Inflammatory macrophage (primary cell): ENCODE measurements around the gene PRKAR1B.
"Not testable (repeated sequence)": the region's sequence is repeated elsewhere in the genome, so short reads cannot be mapped to it uniquely, and the experiment has no call there.

Experiments used
- DNase-seq, 2 donors: peaks; one replicate each; pipeline ENCODE4 v3.0.0-alpha.2; 2020 to 2022

Gene PRKAR1B

DNA sequence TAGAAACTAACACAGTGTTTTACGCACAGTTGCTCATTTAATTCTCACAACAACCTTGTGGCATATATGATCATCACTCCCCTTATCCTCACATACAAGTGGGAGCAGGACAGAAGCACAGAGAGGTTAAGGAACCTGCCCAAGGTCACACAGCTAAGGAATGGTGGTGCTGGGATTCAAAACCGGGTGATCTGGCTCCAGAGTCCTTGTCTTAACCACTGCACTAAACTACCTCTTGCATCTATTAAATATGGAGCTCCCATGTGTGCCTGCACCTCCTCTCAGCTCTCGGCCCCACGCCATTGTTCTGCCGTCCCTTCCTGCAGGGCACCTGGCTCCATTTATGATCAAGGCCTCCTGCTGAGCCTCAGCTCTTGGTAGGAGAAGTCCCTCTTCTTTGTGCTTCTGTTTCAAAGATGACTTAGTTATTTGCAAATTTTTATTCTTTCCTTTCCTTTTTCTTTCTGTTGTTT, 107.7 kb downstream of the PRKAR1B start:
- DNase-seq: no peak

DNA sequence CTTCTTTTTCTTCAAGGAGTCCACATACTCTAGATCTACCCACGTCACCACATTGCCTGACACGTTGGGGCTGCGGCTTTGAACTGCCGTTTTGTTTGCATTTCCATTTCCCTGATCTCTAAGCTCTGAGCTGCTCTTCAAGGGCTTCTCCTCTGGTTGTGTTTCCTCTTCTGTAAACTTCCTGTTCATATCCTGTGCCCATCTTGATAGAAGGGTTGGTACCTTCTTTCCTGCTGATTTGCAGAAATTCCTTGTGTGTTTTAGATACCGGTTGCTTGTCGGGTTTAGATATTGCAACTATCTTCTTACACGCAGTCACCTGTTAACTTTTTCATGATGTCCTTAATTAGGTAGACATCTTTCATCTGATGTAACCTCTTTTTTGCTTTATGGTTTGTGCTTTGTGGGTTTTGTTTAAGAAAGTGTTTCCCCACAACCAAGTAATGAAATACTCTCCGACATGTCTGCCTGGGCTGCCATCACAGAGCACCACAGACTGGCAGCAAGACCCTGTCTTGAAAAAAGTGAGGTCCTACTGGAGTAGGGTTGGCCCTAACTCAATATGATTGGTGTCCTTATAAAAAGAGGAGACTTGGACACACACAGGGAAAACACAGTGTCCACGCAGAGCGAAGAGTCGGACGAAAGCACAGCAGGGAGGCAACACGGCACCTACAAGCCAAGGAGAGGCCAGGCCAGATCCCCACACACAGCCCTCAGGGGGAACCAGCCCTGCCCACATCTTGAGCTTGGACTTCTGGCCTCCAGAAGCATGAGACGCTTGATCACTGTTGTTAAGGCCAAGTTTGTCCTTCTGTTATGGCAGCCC, 108.3 kb downstream of the PRKAR1B start:
- peak; percentile 58 to 75 for DNase-seq

GRCh38 chr7:617614-618538, 109.2 kb downstream of the PRKAR1B start:
- DNase-seq: no peak

DNA sequence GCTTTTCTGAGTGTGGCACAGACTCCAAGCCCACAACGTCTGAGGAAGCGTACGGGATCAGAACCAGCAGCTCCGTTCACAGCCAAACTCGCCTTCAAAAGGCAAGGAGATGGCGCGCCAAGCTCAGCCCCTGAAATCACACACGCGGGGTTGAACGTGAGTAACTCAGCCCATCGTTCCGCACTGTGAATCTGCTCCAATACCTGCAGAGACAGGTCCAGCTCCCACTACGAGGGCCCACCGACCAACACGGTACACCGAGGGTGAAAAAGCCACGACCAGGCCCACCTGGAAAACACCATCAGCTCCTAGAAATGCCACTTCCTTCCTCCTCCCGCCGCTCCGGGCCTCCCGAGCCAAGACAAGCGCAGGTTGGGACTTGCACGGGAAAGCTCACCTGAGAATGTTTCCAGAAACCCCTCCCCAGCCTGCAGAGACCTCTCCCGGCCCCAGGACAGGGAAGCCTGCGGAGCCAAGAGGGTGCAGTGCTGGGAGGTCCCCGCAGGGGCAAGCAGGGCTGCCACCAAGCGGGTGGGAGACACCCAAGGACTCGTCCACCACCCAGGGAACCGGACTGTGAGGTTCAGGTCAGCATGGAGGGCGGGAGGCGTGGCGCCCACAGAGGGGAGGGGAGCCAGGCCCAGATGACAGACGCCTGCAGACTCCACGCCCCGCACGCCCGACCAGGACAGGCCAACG, 113.5 kb downstream of the PRKAR1B start:
- DNase-seq: no peak

DNA sequence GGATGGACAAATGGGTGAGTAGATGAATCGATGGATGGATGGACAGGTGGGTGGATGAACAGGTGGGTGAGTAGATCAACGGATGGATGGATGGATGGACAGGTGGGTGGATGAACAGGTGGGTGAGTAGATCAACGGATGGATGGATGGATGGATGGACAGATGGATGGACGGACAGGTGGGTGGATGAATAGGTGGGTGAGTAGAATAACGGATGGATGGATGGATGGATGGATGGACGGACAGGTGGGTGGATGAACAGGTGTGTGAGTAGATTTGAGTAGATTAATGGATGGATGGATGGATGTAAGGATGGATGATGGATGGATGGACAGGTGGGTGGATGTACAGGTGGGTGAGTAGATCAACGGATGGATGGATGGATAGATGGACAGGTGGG, 115.2 kb downstream of the PRKAR1B start:
- not testable (repeated sequence) for DNase-seq

DNA sequence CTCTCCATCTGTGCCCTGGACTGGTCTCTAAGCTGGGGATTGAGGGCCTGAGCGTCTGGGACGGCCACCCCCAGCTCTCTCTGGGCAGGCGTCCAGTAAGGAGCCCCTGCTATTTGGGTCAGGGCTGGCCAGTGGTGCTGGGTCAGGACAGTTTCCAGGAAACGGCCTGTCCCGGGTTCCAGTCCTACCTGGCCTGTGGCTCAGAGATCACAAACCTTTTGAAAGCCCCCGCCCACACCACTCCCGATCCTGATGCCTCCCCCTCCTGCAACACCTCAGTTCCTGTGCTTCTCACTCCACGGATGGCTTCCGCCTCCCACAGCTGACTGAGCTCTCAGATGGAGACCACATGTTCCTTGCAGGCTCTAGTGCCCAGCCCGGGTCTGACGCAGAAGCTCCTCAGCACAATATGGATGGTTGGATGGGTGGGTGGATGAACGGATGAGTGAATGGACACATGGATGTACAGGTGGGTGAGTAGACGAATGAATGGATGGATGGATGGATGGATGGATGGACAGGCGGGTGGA, 115.7 kb downstream of the PRKAR1B start:
- no peak for DNase-seq

DNA sequence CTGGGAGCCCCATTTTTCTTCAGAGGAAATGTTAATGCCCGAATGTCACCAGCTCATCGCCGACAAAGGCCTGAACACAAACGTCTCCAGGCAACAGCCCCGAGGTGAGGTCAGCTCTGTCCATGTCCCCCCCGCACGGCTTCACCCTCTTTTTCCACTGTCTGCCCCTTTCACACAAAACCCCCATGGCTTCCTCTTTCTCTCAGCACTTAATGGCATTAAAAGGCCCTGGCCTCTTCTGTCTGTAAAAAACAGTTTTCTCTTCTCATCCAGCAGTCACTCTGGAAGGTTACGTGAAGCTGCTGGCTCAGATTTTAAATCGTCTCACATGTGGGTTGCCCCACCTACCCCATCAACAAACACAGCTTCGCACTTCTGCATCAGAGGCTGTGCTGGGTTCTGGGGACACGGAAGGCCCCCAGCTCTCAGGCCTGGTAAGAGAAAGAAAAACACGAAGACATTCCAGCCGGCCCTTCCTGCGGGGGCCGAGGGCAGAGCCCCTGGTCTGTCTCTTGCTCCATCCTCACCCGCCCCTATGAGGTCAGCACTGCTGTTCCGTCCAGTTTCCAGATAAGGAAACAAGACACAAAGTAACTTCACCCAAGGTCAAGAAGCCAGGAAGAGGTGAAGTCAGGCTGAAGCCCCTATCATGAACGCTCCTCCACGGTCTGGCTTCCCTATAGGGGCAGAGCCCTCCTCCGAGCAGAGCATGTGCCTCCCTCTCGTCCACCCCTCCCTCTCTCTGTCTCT, 116.4 kb downstream of the PRKAR1B start:
- DNase-seq: peak in 1 of 2 donors; percentile 9

GRCh38 chr7:610141-610530, 116.9 kb downstream of the PRKAR1B start:
- DNase-seq: no peak

DNA sequence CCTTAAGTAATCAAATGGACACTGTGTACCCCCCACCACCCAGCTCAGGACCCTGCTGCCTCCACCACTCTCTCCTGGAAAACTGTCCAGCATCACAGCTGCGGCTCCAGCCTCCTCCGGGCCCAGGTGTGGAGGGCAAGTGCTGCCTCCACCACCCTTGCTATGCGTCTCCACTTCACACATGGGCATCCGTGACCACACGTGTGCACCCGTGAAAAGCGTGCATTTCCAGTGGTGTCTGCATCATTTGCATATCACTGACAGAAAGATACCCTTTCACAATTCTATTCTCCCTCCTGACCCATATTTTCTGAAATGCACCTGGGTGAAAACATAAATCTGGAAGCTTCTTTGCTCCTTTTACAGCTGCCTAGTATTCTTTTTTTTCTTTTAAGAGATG, 117.7 kb downstream of the PRKAR1B start:
- DNase-seq: no peak

DNA sequence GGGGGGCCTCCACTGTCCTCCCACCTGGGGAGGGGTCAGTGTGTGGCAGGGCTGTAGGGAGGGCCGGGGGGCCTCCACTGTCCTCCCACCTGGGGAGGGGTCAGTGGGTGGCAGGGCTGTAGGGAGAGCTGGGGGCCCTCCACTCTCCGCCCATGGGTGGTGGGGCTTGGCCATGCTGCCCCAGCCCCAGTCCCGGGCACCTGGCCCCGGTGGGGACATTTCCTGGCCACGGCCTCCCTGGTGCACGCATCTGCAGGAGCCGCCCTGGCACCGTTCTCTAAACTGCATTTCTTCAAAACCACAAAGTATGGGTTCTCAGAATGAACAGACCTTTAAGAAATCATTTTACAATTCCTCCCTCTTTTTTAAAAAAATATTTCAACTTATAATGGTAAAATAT, 118.1 kb downstream of the PRKAR1B start:
- no peak for DNase-seq

- no peak for DNase-seq
Measured at GRCh38 chr7:608361-608760, 118.7 kb downstream of the PRKAR1B start.

DNA sequence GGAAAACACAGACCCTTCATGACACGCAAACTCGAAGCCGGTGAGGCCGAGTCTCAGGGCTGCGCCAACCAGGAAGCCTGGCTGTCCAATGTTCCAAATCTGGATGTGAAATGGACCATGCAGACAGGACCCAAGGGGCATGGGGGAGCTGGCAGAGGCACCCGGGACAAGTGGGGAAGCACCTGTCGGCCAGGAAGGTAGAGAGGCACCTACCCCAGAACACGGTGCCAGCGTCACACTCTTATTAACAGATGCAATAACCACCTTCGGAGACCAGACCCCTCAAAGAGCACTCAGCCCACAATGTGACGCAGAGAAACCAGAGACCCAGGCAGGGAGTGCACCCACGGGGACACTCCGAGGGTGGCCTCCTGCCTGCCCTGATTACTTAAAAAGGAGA, 119.1 kb downstream of the PRKAR1B start:
- DNase-seq: no peak

GRCh38 chr7:605661-606450, 121.2 kb downstream of the PRKAR1B start:
- DNase-seq: no peak

DNA sequence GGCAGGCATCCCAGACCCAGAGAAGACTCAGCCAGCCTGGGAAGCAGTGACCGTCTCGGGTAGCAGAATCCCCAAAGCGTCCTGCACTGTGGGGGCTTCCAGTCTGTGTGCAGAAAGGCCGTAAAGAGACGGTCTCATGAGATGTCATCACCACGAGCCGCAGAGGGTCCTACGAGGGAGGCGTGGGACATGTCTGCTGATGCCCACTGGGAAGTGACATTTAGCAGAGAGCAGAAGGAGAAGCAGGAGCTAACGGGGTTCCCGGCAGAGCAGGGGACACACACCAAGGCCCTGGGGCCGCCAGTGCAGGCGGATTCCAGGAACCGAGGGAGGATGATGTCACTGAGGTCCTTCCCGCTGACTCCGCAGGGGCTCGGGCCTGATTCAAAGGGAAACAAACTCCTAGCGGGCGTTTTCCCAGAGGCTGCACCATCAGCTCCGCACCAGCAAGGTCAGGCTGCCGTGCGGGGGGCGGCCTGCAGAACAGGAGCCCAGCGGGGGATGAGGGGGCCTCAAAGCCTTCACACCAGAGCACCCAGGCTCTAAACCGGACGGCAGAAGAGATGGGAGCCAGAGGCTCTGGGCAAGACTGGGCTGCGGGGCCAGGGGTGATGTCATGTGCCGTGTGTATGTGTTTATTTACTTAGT, 122.1 kb downstream of the PRKAR1B start:
- peak; percentile 64 to 83 for DNase-seq

DNA sequence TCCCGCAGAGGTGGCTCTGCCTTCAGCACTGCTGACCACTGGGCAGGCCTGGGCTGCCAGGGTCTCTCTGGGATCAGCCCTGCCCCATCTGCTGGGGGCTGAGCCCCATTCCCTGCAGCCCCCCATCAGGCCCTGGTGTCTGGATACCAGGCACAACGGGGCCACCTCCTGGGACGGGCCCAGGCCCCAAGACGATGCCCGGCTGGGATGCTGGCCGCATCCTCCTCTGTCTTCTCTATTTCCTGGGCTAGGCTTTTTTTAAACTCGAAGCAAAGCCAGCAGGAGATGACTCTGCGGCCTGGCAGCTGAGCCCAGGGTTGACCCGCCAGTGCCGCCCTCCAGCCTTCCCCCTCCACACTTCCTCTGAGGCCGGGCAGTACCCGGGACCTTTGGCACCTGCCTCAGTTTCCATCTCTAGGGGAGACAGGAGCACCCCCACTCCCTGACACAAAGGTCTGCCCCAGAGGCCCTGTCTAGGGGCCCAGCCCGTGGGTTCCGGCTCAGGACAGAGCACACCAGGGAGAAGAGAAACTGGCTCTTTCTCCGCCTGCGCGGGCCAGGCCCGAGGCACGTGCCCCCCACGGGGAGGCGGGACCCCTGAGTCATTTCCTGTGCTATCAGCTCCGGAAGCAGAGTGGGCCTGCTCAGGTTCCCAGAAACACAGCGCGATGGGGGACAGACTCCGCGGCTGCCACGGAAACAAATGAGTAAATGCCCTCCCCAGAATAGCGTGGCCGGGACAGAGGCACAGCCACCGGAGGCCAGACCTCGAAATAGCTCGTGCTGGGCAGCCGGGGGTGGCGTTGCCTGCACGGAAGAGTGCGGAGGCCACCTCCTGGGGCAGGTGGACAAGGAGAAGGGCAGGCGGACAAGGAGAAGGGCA, 122.8 kb downstream of the PRKAR1B start:
- DNase-seq: peak; percentile 93 to 96

- peak in 1 of 2 donors; percentile 56 for DNase-seq
Measured at GRCh38 chr7:603152-603951, 123.7 kb downstream of the PRKAR1B start.

DNA sequence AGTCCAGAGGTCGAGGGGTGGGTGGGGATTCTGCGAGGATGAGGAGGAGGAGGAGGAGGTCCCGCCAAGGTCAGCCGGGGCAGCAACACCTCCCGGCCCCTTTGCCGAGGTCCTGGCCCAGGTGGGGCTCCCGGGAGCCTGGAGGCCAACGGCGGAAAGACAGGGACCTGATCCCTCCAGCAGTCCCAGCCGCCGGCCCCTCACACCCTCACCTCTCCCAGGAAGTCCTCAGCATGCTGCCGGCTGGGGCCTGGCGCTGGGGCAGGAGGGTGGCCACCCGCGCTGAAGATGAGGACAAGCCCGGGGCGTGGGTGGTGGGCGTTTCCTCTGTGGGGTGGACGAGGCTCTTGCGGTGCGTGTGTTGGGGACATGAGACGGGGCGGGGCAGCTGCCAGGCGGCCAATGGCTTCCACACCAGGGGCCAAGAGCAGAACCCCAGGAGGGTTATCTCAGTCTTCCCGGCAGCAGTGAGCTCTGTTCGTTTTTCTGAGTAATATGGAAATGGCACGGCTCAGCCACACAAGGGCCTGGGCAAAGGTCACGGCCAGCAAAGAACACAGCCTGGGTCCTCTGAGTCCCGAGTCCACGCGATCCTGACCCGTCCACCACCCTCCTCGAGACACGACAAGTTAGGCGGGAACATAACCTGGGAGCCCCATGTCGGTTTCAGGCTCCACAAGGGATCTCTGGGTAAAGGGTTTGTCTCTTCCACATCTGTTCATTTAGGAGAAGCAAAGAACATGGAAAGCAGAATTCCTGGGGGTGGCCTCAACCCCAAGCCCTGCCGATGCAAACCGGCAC, 124.5 kb downstream of the PRKAR1B start:
- DNase-seq: peak; percentile 86 to 94
